ENCODE results near the gene ZBTB43. TPM values are rescaled to one million over a fixed set of nuclear protein-coding genes. Genes with fewer than 3 reads are reported as not detected.

The ZBTB43 gene
- polyA plus RNA-seq, 1 donor from 2014 or later: 12.3 TPM

- Histone ChIP-seq H3K9me3 (ENCODE audit: low read length) (no peaks in the 10 kb centered on the region), H3K9me2 (ENCODE audit: insufficient read depth, low read length) (no peaks in the 10 kb centered on the region), H3K4me3 (ENCODE audit: low read length) (no peak overlapping the region), H3K4me2 (ENCODE audit: low read length) (no peak overlapping the region), H3K27me3 (ENCODE audit: insufficient read depth, low read depth, low read length) (no peaks in the 10 kb centered on the region), H3K27ac (ENCODE audit: low read length) (no peak overlapping the region), H3K9ac (ENCODE audit: low read length) (no peak overlapping the region), H3K36me3 (ENCODE audit: insufficient read depth, low read length) (no peaks in the 10 kb centered on the region), H3F3A (ENCODE audit: insufficient read depth, low read length, poor library complexity, severe bottlenecking) (no peaks in the 10 kb centered on the region), H2AFZ (ENCODE audit: low read depth, low read length) (no peak overlapping the region), H4K20me1 (ENCODE audit: insufficient read depth) (no peaks in the 10 kb centered on the region), H3K79me2 (replicated peaks; ENCODE audit: insufficient read depth, low read length) (peaks cover 7% of the 10 kb centered on the region)
- TF ChIP-seq REST (IDR thresholded peaks at IDR 0.05; ENCODE audit: borderline replicate concordance) (no peak), CTCF (IDR thresholded peaks at IDR 0.05; ENCODE audit: poor library complexity, severe bottlenecking) (no peak), RAD21 (conservative IDR thresholded peaks at IDR 0.05) (no peak), MXI1 (conservative IDR thresholded peaks at IDR 0.05; ENCODE audit: poor library complexity, severe bottlenecking) (no peak), EZH2 (IDR thresholded peaks at IDR 0.05; ENCODE audit: borderline replicate concordance, insufficient read depth, low read length, poor library complexity, severe bottlenecking) (no peak), EP300 (conservative IDR thresholded peaks at IDR 0.05; ENCODE audit: poor library complexity, severe bottlenecking) (no peak), POLR2AphosphoS5 (IDR thresholded peaks at IDR 0.05) (no peak), SMC3 (conservative IDR thresholded peaks at IDR 0.05; ENCODE audit: poor library complexity) (no peak), TAF1 (IDR thresholded peaks at IDR 0.05; ENCODE audit: low read depth) (no peak)
These were observed 31.4 kb downstream of the ZBTB43 start for GRCh38 chr9:126836216-126836615.

- H3K4me2 ChIP-seq (ENCODE audit: low read length): no peak overlapping the region
- no peaks in the 10 kb centered on the region for H4K20me1 ChIP-seq (ENCODE audit: insufficient read depth)
- H3F3A ChIP-seq (ENCODE audit: insufficient read depth, low read length, poor library complexity, severe bottlenecking): no peaks in the 10 kb centered on the region
- H3K79me2 ChIP-seq (replicated peaks; ENCODE audit: insufficient read depth, low read length): peaks cover 7% of the 10 kb centered on the region
- no peaks in the 10 kb centered on the region for H3K27me3 ChIP-seq (ENCODE audit: insufficient read depth, low read depth, low read length)
- TF ChIP-seq SMC3 (conservative IDR thresholded peaks at IDR 0.05; ENCODE audit: poor library complexity): no peak
- TF ChIP-seq RAD21 (conservative IDR thresholded peaks at IDR 0.05): no peak
- no peak for TF ChIP-seq CTCF (IDR thresholded peaks at IDR 0.05; ENCODE audit: poor library complexity, severe bottlenecking)
- no peak for TF ChIP-seq EZH2 (IDR thresholded peaks at IDR 0.05; ENCODE audit: borderline replicate concordance, insufficient read depth, low read length, poor library complexity, severe bottlenecking)
- TF ChIP-seq TAF1 (IDR thresholded peaks at IDR 0.05; ENCODE audit: low read depth): no peak
- no peak for TF ChIP-seq EP300 (conservative IDR thresholded peaks at IDR 0.05; ENCODE audit: poor library complexity, severe bottlenecking)
- TF ChIP-seq REST (IDR thresholded peaks at IDR 0.05; ENCODE audit: borderline replicate concordance): no peak
- TF ChIP-seq POLR2AphosphoS5 (IDR thresholded peaks at IDR 0.05): no peak
- no peak for TF ChIP-seq MXI1 (conservative IDR thresholded peaks at IDR 0.05; ENCODE audit: poor library complexity, severe bottlenecking)
- no peak overlapping the region for H3K9ac ChIP-seq (ENCODE audit: low read length)
- no peak overlapping the region for H2AFZ ChIP-seq (ENCODE audit: low read depth, low read length)
- no peak overlapping the region for H3K4me3 ChIP-seq (ENCODE audit: low read length)
- no peaks in the 10 kb centered on the region for H3K36me3 ChIP-seq (ENCODE audit: insufficient read depth, low read length)
- no peaks in the 10 kb centered on the region for H3K9me2 ChIP-seq (ENCODE audit: insufficient read depth, low read length)
- no peak overlapping the region for H3K27ac ChIP-seq (ENCODE audit: low read length)
- no peaks in the 10 kb centered on the region for H3K9me3 ChIP-seq (ENCODE audit: low read length)
These were observed 33.4 kb downstream of the ZBTB43 start for GRCh38 chr9:126838055-126838811.

All from neural cell (in vitro differentiated cells).